Astrocyte of the spinal cord (primary cell): ENCODE results near the gene WDR93.

Experiments used
- DNase-seq: peaks from one replicate; pipeline ENCODE4 v3.0.0; 2011; ENCODE audit warnings: low read depth, low spot score
- H3K4me3 ChIP-seq: 2 replicates; pipeline ENCODE4 v1.5.1; 2011; ENCODE audit warnings: low read depth, mild to moderate bottlenecking, low read length, moderate library complexity
- CTCF ChIP-seq: IDR thresholded peaks from 2 replicates; pipeline ENCODE4 v1.5.1; 2012; ENCODE audit warnings: low read depth, mild to moderate bottlenecking, low read length, inconsistent platforms
- in situ Hi-C: cut with HindIII; loops from 2 replicates; pipeline ENCODE4 v1.10.0; 2017; ENCODE audit warnings: low sequenced_read_pairs

WDR93 gene

DNA sequence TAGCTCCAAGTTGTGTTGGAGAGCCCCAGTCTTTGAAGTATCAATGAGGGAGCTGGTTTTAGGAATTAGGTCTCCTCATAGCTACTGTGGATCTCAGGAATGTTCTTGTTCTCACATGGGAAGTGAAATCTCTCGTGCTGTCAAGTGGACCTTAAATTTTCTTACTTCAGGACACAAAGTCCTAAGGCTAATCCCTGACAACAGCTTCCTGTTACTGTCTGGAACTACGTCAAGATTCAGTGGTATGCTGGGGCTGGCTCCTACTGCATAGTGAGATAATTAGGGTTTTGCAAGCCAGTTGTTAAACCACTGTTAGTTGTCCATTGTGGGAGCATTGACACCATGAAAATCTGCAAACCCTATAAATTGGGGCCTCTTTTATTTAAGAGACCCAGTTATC lies 37.6 kb downstream of the WDR93 start:
- no peak overlapping the region for H3K4me3 ChIP-seq
- no peak for TF ChIP-seq CTCF
- in situ Hi-C loops, result no loop called here
- DNase-seq, result no peak

- in situ Hi-C loops, result no loop called here
- no peak overlapping the region for H3K4me3 ChIP-seq
- no peak for DNase-seq
- no peak for TF ChIP-seq CTCF
Measured at GRCh38 chr15:89731275-89731674, 40.7 kb downstream of the WDR93 start.

GRCh38 chr15:89732451-89733172 lies 42.0 kb downstream of the WDR93 start:
- no peak for TF ChIP-seq CTCF
- in situ Hi-C loops, result no loop called here
- no peak overlapping the region for H3K4me3 ChIP-seq
- DNase-seq, result no peak

GRCh38 chr15:89735773-89736172 lies 45.2 kb downstream of the WDR93 start:
- in situ Hi-C loops, result no loop called here
- DNase-seq, result no peak
- H3K4me3 ChIP-seq, result no peak overlapping the region
- TF ChIP-seq CTCF, result no peak

GRCh38 chr15:89740137-89740536 lies 49.5 kb downstream of the WDR93 start:
- H3K4me3 ChIP-seq, result no peak overlapping the region
- in situ Hi-C loops, result no loop called here
- peak; percentile 84 for TF ChIP-seq CTCF
- peak; percentile 77 for DNase-seq

GRCh38 chr15:89743011-89743410 lies 52.4 kb downstream of the WDR93 start:
- in situ Hi-C loops, result no loop called here
- TF ChIP-seq CTCF, result no peak

More at GRCh38 chr15:89743011-89743410, 52.4 kb downstream of the WDR93 start:
- H3K4me3 ChIP-seq, result no peak overlapping the region
- no peak for DNase-seq
